PC-3 (cell line): ENCODE data around the gene SAMD4A.

Source experiments
- CTCF ChIP-seq: fragments of 300-600 bp; sonication (generic); conservative IDR thresholded peaks from 2 replicates; pipeline ENCODE4 v1.5.1; 2017; ENCODE audit warnings: antibody characterized with exemption, low read depth, mild to moderate bottlenecking, low read length
- EZH2 ChIP-seq: fragments of 300-600 bp; sonication (generic); IDR thresholded peaks from one replicate; pipeline ENCODE4 v1.6.1; 2017; ENCODE audit warnings: antibody characterized with exemption, mild to moderate bottlenecking, low read length; ENCODE audit not compliant: unreplicated experiment
- EZH2phosphoT487 ChIP-seq: fragments of 300-600 bp; sonication (generic); IDR thresholded peaks from 2 replicates; pipeline ENCODE4 v1.6.1; 2018; ENCODE audit warnings: mild to moderate bottlenecking, antibody characterized with exemption, low read length, borderline replicate concordance

- no peak for TF ChIP-seq CTCF
- TF ChIP-seq EZH2phosphoT487, result no peak
- TF ChIP-seq EZH2, result no peak
Observed at GRCh38 chr14:54818201-54819133, 251.5 kb downstream of the SAMD4A start.
